GM12878 (cell line): ENCODE data around the gene AARSD1. TPM values are rescaled to one million over a fixed set of nuclear protein-coding genes. Genes with fewer than 3 reads are reported as not detected.

ENCODE experiments used
- CREB1 ChIP-seq: IDR thresholded peaks from 2 replicates; pipeline ENCODE4 v1.6.1; 2012; ENCODE audit warnings: low read depth, mild to moderate bottlenecking, inconsistent platforms
- CTCF ChIP-seq, 3 experiments: IDR thresholded peaks in 2 of 3; conservative IDR thresholded peaks in 1 of 3; 2 replicates each; pipeline ENCODE4 v1.5.1; 2011; ENCODE audit warnings: low read depth in 3 of 3, low read length in 3 of 3, mild to moderate bottlenecking in 3 of 3, control low read depth in 2 of 3, moderate library complexity in 2 of 3, inconsistent platforms in 1 of 3, mixed read lengths in 1 of 3; ENCODE audit not compliant: control insufficient read depth in 2 of 3, insufficient read depth in 1 of 3; ENCODE audit errors: extremely low read depth in 1 of 3
- DPF2 ChIP-seq: fragments of 450-650 bp; IDR thresholded peaks from 2 replicates; pipeline ENCODE4 v1.6.1; 2017; ENCODE audit warnings: mild to moderate bottlenecking
- MLLT1 ChIP-seq: fragments of 450-650 bp; IDR thresholded peaks from 2 replicates; pipeline ENCODE4 v1.6.1; 2016; ENCODE audit warnings: mild to moderate bottlenecking
- NFXL1 ChIP-seq: fragments of 450-650 bp; IDR thresholded peaks from 2 replicates; pipeline ENCODE4 v1.6.1; 2017; ENCODE audit warnings: antibody characterized with exemption, mild to moderate bottlenecking, borderline replicate concordance
- NFYB ChIP-seq: IDR thresholded peaks from 2 replicates; pipeline ENCODE4 v1.6.1; 2011; ENCODE audit warnings: low read depth, mild to moderate bottlenecking, low read length, improper control_type of control experiment, moderate library complexity; ENCODE audit not compliant: insufficient read depth
- NR2C1 ChIP-seq: fragments of 450-650 bp; IDR thresholded peaks from 2 replicates; pipeline ENCODE4 v1.6.1; 2017; ENCODE audit warnings: antibody characterized with exemption, mild to moderate bottlenecking, moderate library complexity
- PAX8 ChIP-seq: fragments of 450-650 bp; IDR thresholded peaks from 2 replicates; pipeline ENCODE4 v1.6.1; 2017; ENCODE audit warnings: mild to moderate bottlenecking, moderate library complexity
- PBX3 ChIP-seq: IDR thresholded peaks from 2 replicates; pipeline ENCODE4 v1.6.1; 2011; ENCODE audit warnings: mild to moderate bottlenecking, low read depth, low read length, moderate library complexity; ENCODE audit not compliant: insufficient replicate concordance
- PML ChIP-seq: IDR thresholded peaks from 2 replicates; pipeline ENCODE4 v1.6.1; 2012; ENCODE audit warnings: low read length, inconsistent platforms
- POLR2A ChIP-seq: IDR thresholded peaks from 2 replicates; pipeline ENCODE4 v1.6.1; 2011; ENCODE audit warnings: low read depth, mild to moderate bottlenecking, low read length
- POLR2AphosphoS2 ChIP-seq: IDR thresholded peaks from 2 replicates; pipeline ENCODE4 v1.6.1; 2011; ENCODE audit warnings: low read depth, mild to moderate bottlenecking, low read length, improper control_type of control experiment, moderate library complexity
- POU2F2 ChIP-seq: IDR thresholded peaks from 3 replicates; pipeline ENCODE4 v1.6.1; 2011; ENCODE audit warnings: low read depth, mild to moderate bottlenecking, low read length, borderline replicate concordance
- SMARCA5 ChIP-seq: fragments of 450-650 bp; IDR thresholded peaks from 2 replicates; pipeline ENCODE4 v1.6.1; 2017; ENCODE audit warnings: mild to moderate bottlenecking
- SREBF1 ChIP-seq: IDR thresholded peaks from 2 replicates; pipeline ENCODE4 v1.6.1; 2012; ENCODE audit warnings: mild to moderate bottlenecking, low read length
- SRF ChIP-seq, 2 experiments: IDR thresholded peaks; 2 replicates each; pipeline ENCODE4 v1.6.1; 2011; ENCODE audit warnings: low read depth in 2 of 2, low read length in 2 of 2, mild to moderate bottlenecking in 1 of 2, moderate library complexity in 1 of 2
- STAT1 ChIP-seq: fragments of 450-650 bp; conservative IDR thresholded peaks from 2 replicates; pipeline ENCODE4 v1.6.1; 2014; ENCODE audit warnings: antibody characterized with exemption, mild to moderate bottlenecking
- TAF1 ChIP-seq: IDR thresholded peaks from 2 replicates; pipeline ENCODE4 v1.6.1; 2011; ENCODE audit warnings: mild to moderate bottlenecking, low read depth, low read length, borderline replicate concordance
- TARDBP ChIP-seq: IDR thresholded peaks from 2 replicates; pipeline ENCODE4 v1.6.1; 2016; ENCODE audit warnings: borderline replicate concordance
- TBL1XR1 ChIP-seq: IDR thresholded peaks from 2 replicates; pipeline ENCODE4 v1.6.1; 2012; ENCODE audit warnings: low read depth, low read length, improper control_type of control experiment
- USF1 ChIP-seq: IDR thresholded peaks from 2 replicates; pipeline ENCODE4 v1.6.1; 2011; ENCODE audit warnings: borderline replicate concordance, low read depth, mild to moderate bottlenecking, moderate library complexity, mixed read lengths, low read length; ENCODE audit not compliant: insufficient read depth; ENCODE audit errors: extremely low read length
- ZNF384 ChIP-seq: IDR thresholded peaks from 2 replicates; pipeline ENCODE4 v1.6.1; 2012; ENCODE audit warnings: low read depth, mild to moderate bottlenecking, low read length, improper control_type of control experiment, borderline replicate concordance
- polyA plus RNA-seq, 11 experiments: library from polyadenylated mRNA; depleted of rRNA in 4 of 11; unstranded in 6 of 11; stranded (reverse) in 5 of 11; fragments of >200 nt; fragmentation: Nextera tagmentation in 4 of 11; fragmentation: Illumina TruSeq in 1 of 11; extraction: Ambion mirVana in 4 of 11; extraction: Trizol in 1 of 11; gene quantifications; 1 replicate in 1 of 11; 2 replicates in 10 of 11; pipeline versions ENCODE4 v1.2.1 to v1.2.3, GENCODE V29; 2011 to 2016; ENCODE audit warnings: inconsistent platforms in 2 of 11, missing spikeins in 2 of 11, low read depth in 1 of 11
- total RNA-seq, 4 experiments: library from RNA; depleted of rRNA in 3 of 4; stranded (reverse); fragments of >200 nt in 3 of 4; fragmentation: Illumina TruSeq in 1 of 4; extraction: Trizol in 1 of 4; gene quantifications; 2 replicates each; pipeline versions ENCODE4 v1.2.1 to v1.2.3, GENCODE V29; 2013 to 2021

AARSD1 gene
- total and polyA plus RNA-seq, 10 of the 15 experiments (the other 5 are each of a cell fraction or from before 2014, with no cell fraction given) = 32.2 to 86.2 (median 52.8) TPM

- no peak for TF ChIP-seq PAX8
- TF ChIP-seq CREB1 = peak; percentile 97
- peak; percentile 68; the same call in 1 of the 2 replicates for TF ChIP-seq TAF1
- peak; percentile 43; the same call in 1 of the 2 replicates for TF ChIP-seq MLLT1
- 0 out of 2 replicates have a peak, but pooled peaks have one; percentile 51 for TF ChIP-seq STAT1
- TF ChIP-seq PBX3 = peak; percentile 56
- TF ChIP-seq SREBF1 = no peak
- TF ChIP-seq NR2C1 = peak; percentile 24; the same call in 1 of the 2 replicates
- TF ChIP-seq TBL1XR1 = 0 out of 2 replicates have a peak, but pooled peaks have one; percentile 25
- TF ChIP-seq DPF2 = 0 out of 2 replicates have a peak, but pooled peaks have one; percentile 43
- TF ChIP-seq POLR2AphosphoS2 = peak; percentile 86
- peak; percentile 5; the same call in 1 of the 2 replicates for TF ChIP-seq SMARCA5
- TF ChIP-seq NFYB = no peak
- TF ChIP-seq SRF (IDR thresholded peaks at IDR 0.05; ENCODE audit: low read depth in 2 of 2, low read length in 2 of 2) = 0 out of 4 replicates have a peak, but pooled peaks of 1 of the 2 experiments have one; percentile 10
- TF ChIP-seq NFXL1 = no peak
- no peak for TF ChIP-seq USF1
- no peak; the same call in 2 of the 3 replicates for TF ChIP-seq POU2F2
- no peak for TF ChIP-seq TARDBP
- peak; percentile 96 for TF ChIP-seq POLR2A
- TF ChIP-seq PML = peak; percentile 86
- TF ChIP-seq CTCF (IDR thresholded peaks at IDR 0.05 in 2 of 3, conservative IDR thresholded peaks at IDR 0.05 in 1 of 3; ENCODE audit: control insufficient read depth in 2 of 3, extremely low read depth in 1 of 3, insufficient read depth in 1 of 3, low read depth in 3 of 3, low read length in 3 of 3) = no peak
- no peak for TF ChIP-seq ZNF384
These were observed at the start of gene AARSD1 (continued) for GRCh38 chr17:42964161-42964932.
